Erythroblast (primary cell): ENCODE data around the gene XRCC2.

Experiments used
- GATA1 ChIP-seq: IDR thresholded peaks from 2 replicates; pipeline ENCODE4 v1.6.1; 2011; ENCODE audit warnings: low read depth, mild to moderate bottlenecking, control low read depth, low read length, moderate library complexity
- POLR2A ChIP-seq: IDR thresholded peaks from 2 replicates; pipeline ENCODE4 v1.6.1; 2011; ENCODE audit warnings: mild to moderate bottlenecking, low read length

GRCh38 chr7:152667958-152668357 lies 8.0 kb downstream of the XRCC2 start:
- TF ChIP-seq POLR2A, result no peak
- TF ChIP-seq GATA1, result no peak
